ENCODE results near the gene TGFA.

TGFA gene

DNA sequence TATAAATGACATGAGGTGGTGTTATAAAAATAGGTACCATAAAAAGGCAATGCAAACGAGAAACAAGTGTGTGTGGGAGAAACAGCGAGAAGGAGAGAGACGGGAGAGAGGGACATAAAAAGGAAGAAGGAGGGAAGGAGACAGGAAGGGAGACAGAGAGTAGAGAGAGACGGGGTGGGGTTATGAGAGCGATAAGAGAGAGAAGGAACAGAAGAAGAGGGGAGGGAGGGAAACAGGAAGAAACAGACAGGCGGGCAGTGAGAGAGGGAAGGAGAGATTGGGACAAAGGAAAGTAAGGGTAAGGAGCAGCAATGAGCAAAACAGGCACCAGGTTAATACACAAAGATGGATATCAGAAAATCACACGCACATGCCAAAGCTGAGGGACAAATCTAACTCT lies 83.7 kb downstream of the TGFA start:
- Histone ChIP-seq H3K4me3 (ENCODE audit: low read length, poor library complexity, severe bottlenecking) (no peak overlapping the region), H3K9ac (ENCODE audit: low read depth, low read length, poor library complexity, severe bottlenecking) (peak overlapping the region; percentile 34), H3K79me2 (ENCODE audit: insufficient read depth, low read length) (no peaks in the 10 kb centered on the region), H3K9me3 (ENCODE audit: insufficient read depth, low read depth, low read length) (no peaks in the 10 kb centered on the region), H3K27me3 (ENCODE audit: insufficient read depth, low read length, poor library complexity, severe bottlenecking) (no peaks in the 10 kb centered on the region), H3K4me1 (ENCODE audit: insufficient read depth, low read length, poor library complexity, severe bottlenecking) (peaks cover 75% of the 10 kb centered on the region), H3K9me2 (replicated peaks; ENCODE audit: low read depth, low read length) (no peaks in the 10 kb centered on the region), H3K36me3 (ENCODE audit: insufficient read depth, low read length) (no peaks in the 10 kb centered on the region), H4K20me1 (ENCODE audit: insufficient read depth, low read length, poor library complexity, severe bottlenecking) (no peaks in the 10 kb centered on the region), H2AFZ (ENCODE audit: low read length) (no peak overlapping the region), H3F3A (ENCODE audit: low read depth) (peaks cover 21% of the 10 kb centered on the region), H3K4me2 (ENCODE audit: low read depth, low read length, poor library complexity, severe bottlenecking) (peak overlapping the region; percentile 96)
- TF ChIP-seq, protein P1, sequence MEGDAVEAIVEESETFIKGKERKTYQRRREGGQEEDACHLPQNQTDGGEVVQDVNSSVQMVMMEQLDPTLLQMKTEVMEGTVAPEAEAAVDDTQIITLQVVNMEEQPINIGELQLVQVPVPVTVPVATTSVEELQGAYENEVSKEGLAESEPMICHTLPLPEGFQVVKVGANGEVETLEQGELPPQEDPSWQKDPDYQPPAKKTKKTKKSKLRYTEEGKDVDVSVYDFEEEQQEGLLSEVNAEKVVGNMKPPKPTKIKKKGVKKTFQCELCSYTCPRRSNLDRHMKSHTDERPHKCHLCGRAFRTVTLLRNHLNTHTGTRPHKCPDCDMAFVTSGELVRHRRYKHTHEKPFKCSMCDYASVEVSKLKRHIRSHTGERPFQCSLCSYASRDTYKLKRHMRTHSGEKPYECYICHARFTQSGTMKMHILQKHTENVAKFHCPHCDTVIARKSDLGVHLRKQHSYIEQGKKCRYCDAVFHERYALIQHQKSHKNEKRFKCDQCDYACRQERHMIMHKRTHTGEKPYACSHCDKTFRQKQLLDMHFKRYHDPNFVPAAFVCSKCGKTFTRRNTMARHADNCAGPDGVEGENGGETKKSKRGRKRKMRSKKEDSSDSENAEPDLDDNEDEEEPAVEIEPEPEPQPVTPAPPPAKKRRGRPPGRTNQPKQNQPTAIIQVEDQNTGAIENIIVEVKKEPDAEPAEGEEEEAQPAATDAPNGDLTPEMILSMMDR (conservative IDR thresholded peaks at IDR 0.05; ENCODE audit: low read length), result no peak
- TF ChIP-seq EZH2phosphoT487 (IDR thresholded peaks at IDR 0.05; ENCODE audit: borderline replicate concordance), result no peak

DNA sequence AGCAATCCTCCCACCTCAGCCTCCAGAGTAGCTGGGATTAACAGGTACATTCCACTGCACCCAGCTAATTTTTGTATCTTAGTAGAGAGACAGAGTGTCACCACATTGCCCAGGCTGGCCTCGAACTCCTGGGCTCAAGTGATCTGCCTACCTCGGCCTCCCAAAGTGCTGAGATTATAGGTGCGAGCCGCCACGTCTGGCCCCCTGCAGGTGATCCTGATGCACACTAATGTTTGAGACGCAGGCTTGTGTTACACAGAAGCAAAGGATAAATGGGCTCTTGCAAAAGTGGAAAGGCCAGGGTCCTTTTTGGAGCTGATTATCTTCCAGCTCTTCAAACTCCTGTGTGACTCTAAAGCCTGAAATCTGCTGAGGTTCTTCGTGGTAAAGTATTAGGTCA lies 84.2 kb downstream of the TGFA start:
- Histone ChIP-seq H3K4me1 (ENCODE audit: insufficient read depth, low read length, poor library complexity, severe bottlenecking) (peaks cover 70% of the 10 kb centered on the region), H3K9me3 (ENCODE audit: insufficient read depth, low read depth, low read length) (no peaks in the 10 kb centered on the region), H3K9me2 (replicated peaks; ENCODE audit: low read depth, low read length) (no peaks in the 10 kb centered on the region), H3K79me2 (ENCODE audit: insufficient read depth, low read length) (no peaks in the 10 kb centered on the region), H3K9ac (ENCODE audit: low read depth, low read length, poor library complexity, severe bottlenecking) (no peak overlapping the region), H3K4me2 (ENCODE audit: low read depth, low read length, poor library complexity, severe bottlenecking) (peak overlapping the region; percentile 37), H3K27me3 (ENCODE audit: insufficient read depth, low read length, poor library complexity, severe bottlenecking) (no peaks in the 10 kb centered on the region), H3F3A (ENCODE audit: low read depth) (peaks cover 21% of the 10 kb centered on the region), H2AFZ (ENCODE audit: low read length) (no peak overlapping the region), H3K4me3 (ENCODE audit: low read length, poor library complexity, severe bottlenecking) (no peak overlapping the region), H4K20me1 (ENCODE audit: insufficient read depth, low read length, poor library complexity, severe bottlenecking) (no peaks in the 10 kb centered on the region), H3K36me3 (ENCODE audit: insufficient read depth, low read length) (no peaks in the 10 kb centered on the region)
- TF ChIP-seq, protein P1 (conservative IDR thresholded peaks at IDR 0.05; ENCODE audit: low read length), result peak; percentile 48
- no peak for TF ChIP-seq EZH2phosphoT487 (IDR thresholded peaks at IDR 0.05; ENCODE audit: borderline replicate concordance)

DNA sequence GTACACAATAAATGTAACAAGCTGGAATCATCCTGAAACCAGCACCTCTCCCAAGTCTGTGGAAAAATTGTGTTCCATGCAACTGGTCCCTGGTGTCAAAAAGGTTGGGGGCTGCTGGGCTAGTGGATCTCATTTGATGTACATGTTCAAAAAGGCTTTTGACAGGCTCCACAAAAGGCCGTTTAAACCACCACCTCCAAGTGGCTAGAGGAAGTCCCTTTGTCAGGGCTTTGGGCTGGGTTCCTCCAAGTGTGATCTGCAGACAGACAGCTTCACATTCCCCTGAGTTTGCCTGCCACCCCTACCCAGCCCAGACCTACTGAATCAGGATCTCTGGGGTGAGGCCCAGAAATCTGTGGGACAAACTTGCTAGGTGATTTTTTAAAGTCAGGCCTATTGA lies 84.7 kb downstream of the TGFA start:
- peak overlapping the region; percentile 37 for H3K4me2 ChIP-seq (ENCODE audit: low read depth, low read length, poor library complexity, severe bottlenecking)
- TF ChIP-seq, protein P1 (conservative IDR thresholded peaks at IDR 0.05; ENCODE audit: low read length), result no peak
- TF ChIP-seq EZH2phosphoT487 (IDR thresholded peaks at IDR 0.05; ENCODE audit: borderline replicate concordance), result no peak
- H3K9me3 ChIP-seq (ENCODE audit: insufficient read depth, low read depth, low read length), result no peaks in the 10 kb centered on the region
- H2AFZ ChIP-seq (ENCODE audit: low read length), result 0 out of 2 replicates have a peak overlapping the region, but pooled peaks have one; percentile 6
- peaks cover 64% of the 10 kb centered on the region for H3K4me1 ChIP-seq (ENCODE audit: insufficient read depth, low read length, poor library complexity, severe bottlenecking)
- H3K9me2 ChIP-seq (replicated peaks; ENCODE audit: low read depth, low read length), result no peaks in the 10 kb centered on the region
- no peaks in the 10 kb centered on the region for H3K36me3 ChIP-seq (ENCODE audit: insufficient read depth, low read length)
- H3F3A ChIP-seq (ENCODE audit: low read depth), result peaks cover 18% of the 10 kb centered on the region
- no peak overlapping the region for H3K4me3 ChIP-seq (ENCODE audit: low read length, poor library complexity, severe bottlenecking)
- H3K79me2 ChIP-seq (ENCODE audit: insufficient read depth, low read length), result no peaks in the 10 kb centered on the region
- H3K27me3 ChIP-seq (ENCODE audit: insufficient read depth, low read length, poor library complexity, severe bottlenecking), result no peaks in the 10 kb centered on the region
- peak overlapping the region; percentile 33 for H3K9ac ChIP-seq (ENCODE audit: low read depth, low read length, poor library complexity, severe bottlenecking)
- no peaks in the 10 kb centered on the region for H4K20me1 ChIP-seq (ENCODE audit: insufficient read depth, low read length, poor library complexity, severe bottlenecking)
